ENCODE measurements around the gene IGF1R.

Gene IGF1R

GRCh38 chr15:98735304-98735703 lies 87.0 kb downstream of the IGF1R start:
- H3K4me3 ChIP-seq (ENCODE audit: low read depth, low read length) = no peak overlapping the region
- no peak for TF ChIP-seq CTCF (IDR thresholded peaks at IDR 0.05; ENCODE audit: insufficient read depth, low read depth, low read length, missing control alignments)
- DNase-seq (ENCODE audit: low read depth) = no peak

GRCh38 chr15:98735895-98736617 lies 87.7 kb downstream of the IGF1R start:
- no peak for TF ChIP-seq CTCF (IDR thresholded peaks at IDR 0.05; ENCODE audit: insufficient read depth, low read depth, low read length, missing control alignments)
- H3K4me3 ChIP-seq (ENCODE audit: low read depth, low read length) = no peak overlapping the region
- DNase-seq (ENCODE audit: low read depth) = no peak

- DNase-seq (ENCODE audit: low read depth) = no peak
- no peak for TF ChIP-seq CTCF (IDR thresholded peaks at IDR 0.05; ENCODE audit: insufficient read depth, low read depth, low read length, missing control alignments)
- no peak overlapping the region for H3K4me3 ChIP-seq (ENCODE audit: low read depth, low read length)
Measured at GRCh38 chr15:98737159-98737558, 88.8 kb downstream of the IGF1R start.

- H3K4me3 ChIP-seq (ENCODE audit: low read depth, low read length) = no peak overlapping the region
- DNase-seq (ENCODE audit: low read depth) = no peak
- no peak for TF ChIP-seq CTCF (IDR thresholded peaks at IDR 0.05; ENCODE audit: insufficient read depth, low read depth, low read length, missing control alignments)
Measured at GRCh38 chr15:98737721-98738120, 89.4 kb downstream of the IGF1R start.

GRCh38 chr15:98738689-98739401 lies 90.5 kb downstream of the IGF1R start:
- DNase-seq (ENCODE audit: low read depth) = no peak
- TF ChIP-seq CTCF (IDR thresholded peaks at IDR 0.05; ENCODE audit: insufficient read depth, low read depth, low read length, missing control alignments) = no peak

GRCh38 chr15:98740295-98740694 lies 92.0 kb downstream of the IGF1R start:
- peak; percentile 67 for DNase-seq (ENCODE audit: low read depth)
- no peak overlapping the region for H3K4me3 ChIP-seq (ENCODE audit: low read depth, low read length)
- no peak for TF ChIP-seq CTCF (IDR thresholded peaks at IDR 0.05; ENCODE audit: insufficient read depth, low read depth, low read length, missing control alignments)

More at GRCh38 chr15:98738689-98739401, 90.5 kb downstream of the IGF1R start:
- H3K4me3 ChIP-seq (ENCODE audit: low read depth, low read length) = no peak overlapping the region

All from GM12865 (cell line).